ENCODE data around the gene GALNT7. TPM values are rescaled to one million over a fixed set of nuclear protein-coding genes. Genes with fewer than 3 reads are reported as not detected.

The GALNT7 gene
- total RNA-seq, 1 donor from 2014 or later: 36.7 TPM

DNA sequence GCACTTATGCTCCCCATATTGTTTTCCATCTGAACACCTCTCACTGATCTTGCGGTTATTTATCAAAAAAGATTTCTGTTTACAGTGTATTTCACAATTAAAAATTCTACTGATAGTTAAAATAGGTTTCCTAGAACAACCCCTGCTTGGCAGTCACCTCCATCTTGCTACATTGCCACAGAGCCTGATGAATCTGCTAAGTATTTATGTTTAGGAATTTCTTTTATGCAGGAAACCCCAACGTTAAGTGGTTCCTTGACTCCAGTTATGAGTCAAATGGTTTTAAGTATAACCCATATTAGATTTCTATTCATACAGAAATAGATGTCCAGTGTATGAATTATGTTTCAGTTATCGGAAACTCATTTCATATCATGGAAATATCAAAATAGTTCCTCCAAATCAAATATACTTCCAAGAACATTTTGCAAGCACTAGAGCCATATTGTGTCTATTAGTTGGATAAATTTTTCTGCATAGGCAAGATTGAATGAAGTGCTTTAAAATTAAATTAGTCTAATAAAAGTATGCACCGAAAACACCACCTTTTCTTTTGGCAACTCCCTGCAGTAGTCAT lies 20.6 kb downstream of the GALNT7 start:
- H3K27me3 Mint-ChIP-seq (ENCODE audit: low read depth): no peaks in the 10 kb centered on the region
- no peak overlapping the region for H3K4me3 Mint-ChIP-seq
- peaks cover 21% of the 10 kb centered on the region for H3K4me1 Mint-ChIP-seq
- no peak for DNase-seq (ENCODE audit: low spot score in 2 of 2, unreplicated experiment in 2 of 2)
- no peaks in the 10 kb centered on the region for H3K9me3 Mint-ChIP-seq
- no peak overlapping the region for H3K27ac Mint-ChIP-seq
- TF ChIP-seq, protein P1, sequence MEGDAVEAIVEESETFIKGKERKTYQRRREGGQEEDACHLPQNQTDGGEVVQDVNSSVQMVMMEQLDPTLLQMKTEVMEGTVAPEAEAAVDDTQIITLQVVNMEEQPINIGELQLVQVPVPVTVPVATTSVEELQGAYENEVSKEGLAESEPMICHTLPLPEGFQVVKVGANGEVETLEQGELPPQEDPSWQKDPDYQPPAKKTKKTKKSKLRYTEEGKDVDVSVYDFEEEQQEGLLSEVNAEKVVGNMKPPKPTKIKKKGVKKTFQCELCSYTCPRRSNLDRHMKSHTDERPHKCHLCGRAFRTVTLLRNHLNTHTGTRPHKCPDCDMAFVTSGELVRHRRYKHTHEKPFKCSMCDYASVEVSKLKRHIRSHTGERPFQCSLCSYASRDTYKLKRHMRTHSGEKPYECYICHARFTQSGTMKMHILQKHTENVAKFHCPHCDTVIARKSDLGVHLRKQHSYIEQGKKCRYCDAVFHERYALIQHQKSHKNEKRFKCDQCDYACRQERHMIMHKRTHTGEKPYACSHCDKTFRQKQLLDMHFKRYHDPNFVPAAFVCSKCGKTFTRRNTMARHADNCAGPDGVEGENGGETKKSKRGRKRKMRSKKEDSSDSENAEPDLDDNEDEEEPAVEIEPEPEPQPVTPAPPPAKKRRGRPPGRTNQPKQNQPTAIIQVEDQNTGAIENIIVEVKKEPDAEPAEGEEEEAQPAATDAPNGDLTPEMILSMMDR (IDR thresholded peaks at IDR 0.05; ENCODE audit: unreplicated experiment): no peak
- no peaks in the 10 kb centered on the region for H3K36me3 Mint-ChIP-seq

DNA sequence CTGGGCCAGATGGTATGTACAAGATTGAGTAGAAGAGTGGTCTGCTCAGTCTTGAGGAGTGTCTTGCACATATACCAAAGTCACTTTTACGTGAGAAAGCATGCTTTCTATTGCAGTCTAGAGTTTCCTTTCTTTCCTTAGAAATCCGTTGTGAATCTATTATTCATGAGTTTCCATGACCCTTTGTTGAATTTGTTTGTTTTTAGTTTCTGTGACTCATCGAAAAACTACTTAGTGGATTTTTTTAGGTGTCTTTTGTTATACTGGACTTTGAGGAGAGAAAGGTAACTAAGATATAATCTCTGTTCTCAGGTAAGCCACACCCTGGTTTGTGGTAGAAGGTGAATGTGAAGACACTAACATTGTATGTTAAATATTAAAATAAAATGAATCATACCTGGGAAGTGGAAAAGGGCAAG lies 23.0 kb downstream of the GALNT7 start:
- Mint-ChIP-seq H3K9me3 (no peaks in the 10 kb centered on the region), H3K27me3 (ENCODE audit: low read depth) (no peaks in the 10 kb centered on the region), H3K4me3 (no peak overlapping the region), H3K27ac (no peak overlapping the region), H3K4me1 (peaks cover 22% of the 10 kb centered on the region), H3K36me3 (no peaks in the 10 kb centered on the region)
- TF ChIP-seq, protein P1 (IDR thresholded peaks at IDR 0.05; ENCODE audit: unreplicated experiment): no peak
- DNase-seq (ENCODE audit: low spot score in 2 of 2, unreplicated experiment in 2 of 2): no peak

DNA sequence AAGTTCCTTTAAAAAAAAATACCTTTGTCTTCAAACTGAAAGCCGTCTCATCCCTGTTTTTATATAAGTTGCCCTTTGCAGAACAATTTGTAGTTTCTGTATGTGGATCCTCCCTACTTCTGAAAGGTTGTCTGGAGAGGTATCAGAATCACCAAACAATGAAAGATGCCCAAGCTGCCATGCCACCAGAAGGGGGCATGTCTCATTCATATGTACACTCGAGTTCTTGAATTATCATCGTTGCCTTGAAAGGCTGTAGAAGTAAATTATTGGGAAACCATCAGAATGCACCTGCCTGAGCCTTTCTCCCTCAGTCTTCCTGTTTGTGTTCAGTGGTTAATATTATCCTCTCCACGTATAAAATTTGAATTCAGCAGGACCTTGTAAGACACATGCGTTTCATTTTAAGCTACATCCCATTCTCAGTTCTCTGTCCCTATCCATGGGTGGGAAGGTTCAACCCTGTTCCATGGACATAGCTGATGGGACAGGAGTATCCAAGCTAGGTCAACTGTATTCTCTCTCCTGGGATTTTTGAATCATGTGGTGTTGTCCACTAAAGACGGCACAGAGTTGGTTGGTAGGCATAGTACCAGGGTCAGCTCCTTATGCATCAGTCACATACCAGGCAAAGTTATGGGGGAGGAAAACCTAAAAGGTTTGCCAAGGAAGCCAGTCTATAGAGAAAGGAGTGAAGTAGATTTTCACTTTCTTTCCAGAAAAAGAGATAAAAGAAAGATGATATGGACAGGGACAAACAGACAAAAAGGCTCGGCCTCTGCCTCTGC lies 24.0 kb downstream of the GALNT7 start:
- H3K27me3 Mint-ChIP-seq (ENCODE audit: low read depth): no peaks in the 10 kb centered on the region
- TF ChIP-seq, protein P1 (IDR thresholded peaks at IDR 0.05; ENCODE audit: unreplicated experiment): no peak
- peaks cover 22% of the 10 kb centered on the region for H3K4me1 Mint-ChIP-seq
- H3K27ac Mint-ChIP-seq: no peak overlapping the region
- DNase-seq (ENCODE audit: low spot score in 2 of 2, unreplicated experiment in 2 of 2): no peak
- no peak overlapping the region for H3K4me3 Mint-ChIP-seq
- peaks cover 1% of the 10 kb centered on the region for H3K36me3 Mint-ChIP-seq
- no peaks in the 10 kb centered on the region for H3K9me3 Mint-ChIP-seq

DNA sequence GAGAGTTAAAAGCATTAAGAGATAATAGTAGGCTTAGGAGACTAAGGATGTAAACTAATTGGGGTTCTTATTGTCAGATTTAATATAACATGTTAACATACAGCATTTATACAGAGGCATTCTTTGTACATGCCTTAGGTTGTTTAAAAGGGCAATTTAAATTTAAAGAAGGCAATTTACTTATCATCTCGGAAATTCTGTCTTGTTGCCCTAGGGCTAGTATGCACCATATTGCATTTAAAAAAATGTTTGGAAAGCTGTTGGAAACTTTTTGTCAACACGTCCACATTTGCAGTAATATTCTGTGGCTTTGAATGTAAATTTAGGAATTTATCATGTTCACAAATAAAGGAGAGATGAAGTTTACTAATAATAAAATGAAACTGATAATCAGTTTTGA lies 25.5 kb downstream of the GALNT7 start:
- TF ChIP-seq, protein P1 (IDR thresholded peaks at IDR 0.05; ENCODE audit: unreplicated experiment): no peak
- H3K4me1 Mint-ChIP-seq: peaks cover 17% of the 10 kb centered on the region
- DNase-seq (ENCODE audit: low spot score in 2 of 2, unreplicated experiment in 2 of 2): no peak
- H3K27ac Mint-ChIP-seq: no peak overlapping the region
- H3K4me3 Mint-ChIP-seq: no peak overlapping the region
- peaks cover 1% of the 10 kb centered on the region for H3K36me3 Mint-ChIP-seq
- H3K9me3 Mint-ChIP-seq: no peaks in the 10 kb centered on the region
- H3K27me3 Mint-ChIP-seq (ENCODE audit: low read depth): no peaks in the 10 kb centered on the region

DNA sequence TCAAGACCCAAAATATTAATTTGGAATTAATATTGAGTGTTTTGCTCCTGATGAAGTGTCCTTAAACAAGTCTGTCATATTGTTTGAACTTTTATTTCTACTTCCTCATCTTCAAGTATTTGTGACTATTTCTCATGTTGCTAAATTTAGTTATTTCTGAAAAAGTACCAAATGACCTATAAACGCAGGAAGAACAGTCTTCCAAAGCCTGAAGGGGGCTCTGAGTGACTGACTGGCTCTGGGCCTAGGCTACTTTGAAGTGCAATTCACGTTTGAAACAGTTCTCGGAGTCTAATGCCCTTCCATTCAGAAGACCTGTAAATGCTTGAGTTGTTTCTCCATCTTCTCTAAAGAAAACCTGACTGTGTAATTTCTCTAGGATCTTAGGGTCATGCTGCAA lies 26.5 kb downstream of the GALNT7 start:
- Mint-ChIP-seq H3K36me3 (peaks cover 1% of the 10 kb centered on the region), H3K27ac (no peak overlapping the region), H3K4me1 (peaks cover 17% of the 10 kb centered on the region), H3K27me3 (ENCODE audit: low read depth) (no peaks in the 10 kb centered on the region), H3K9me3 (no peaks in the 10 kb centered on the region), H3K4me3 (no peak overlapping the region)
- DNase-seq (ENCODE audit: low spot score in 2 of 2, unreplicated experiment in 2 of 2): no peak
- TF ChIP-seq, protein P1 (IDR thresholded peaks at IDR 0.05; ENCODE audit: unreplicated experiment): no peak
